ENCODE data around the gene OPTC. TPM values are rescaled to one million over a fixed set of nuclear protein-coding genes. Genes with fewer than 3 reads are reported as not detected.

Gene OPTC
- total and polyA plus RNA-seq, 2 of the 13 experiments (the other 11 are each of a cell fraction or from before 2014, with no cell fraction given): not detected

- ATAC-seq: peak; percentile 31; the same call in 1 of the 3 replicates
- Histone ChIP-seq H3K36me3 (replicated peaks in 1 of 2; ENCODE audit: control insufficient read depth in 1 of 2, insufficient read depth in 2 of 2, low read length in 2 of 2) (no peaks in the 10 kb centered on the region), H3K79me2 (ENCODE audit: insufficient read depth, low read length) (no peaks in the 10 kb centered on the region), H3K4me3 (replicated peaks in 1 of 3; ENCODE audit: insufficient read depth in 1 of 3, low read depth in 2 of 3, low read length in 3 of 3) (no peak overlapping the region), H3K4me1 (ENCODE audit: insufficient read depth, low read length) (no peaks in the 10 kb centered on the region), H2AFZ (ENCODE audit: low read length) (no peak overlapping the region), H3K27me3 (ENCODE audit: control insufficient read depth in 1 of 2, insufficient read depth in 2 of 2, low read length in 2 of 2) (peaks cover 1 to 39% of the 10 kb centered on the region in 2 experiments; a peak in 2 of 5 replicates), H3K9me3 (ENCODE audit: low read length) (no peaks in the 10 kb centered on the region), H3K4me2 (ENCODE audit: low read depth, low read length) (no peak overlapping the region), H3K9ac (ENCODE audit: insufficient read depth, low read depth, low read length) (no peak overlapping the region), H4K20me1 (ENCODE audit: insufficient read depth, low read length) (no peaks in the 10 kb centered on the region), H3K27ac (ENCODE audit: extremely low read length, insufficient read depth, low read length) (no peak overlapping the region)
- in situ Hi-C loops (cut with HindIII; ENCODE audit: extremely low pct_ligation_motif_present, low pct_unique_long_range_greater_than_20kb): loop anchor here (10.0 kb wide), 1 partner anchor 206 kb away; no protein-coding TSS in a partner anchor
- intact Hi-C loops (cut with micrococcal nuclease; ENCODE audit: unreplicated experiment): no loop called here
- CTCF ChIA-PET (ENCODE audit: low intra/inter-chr PET ratio, low total read pairs): no interaction called here
- POLR2A ChIA-PET: no interaction called here
- 10% methylated on average over 2 of the region's 6 CpGs for WGBS (ENCODE audit: low lambda C conversion rate)
- no peak for DNase-seq (ENCODE audit: low spot score)
- TF ChIP-seq ZBTB40 (IDR thresholded peaks at IDR 0.05) (no peak), ZBTB40 (CRISPR knock-in tag; IDR thresholded peaks at IDR 0.05) (no peak), ZBTB21 (CRISPR knock-in tag; IDR thresholded peaks at IDR 0.05) (no peak)
- FAIRE-seq: no peak
- BruUV-seq (replicated peaks): no TSS peak
Measured at GRCh38 chr1:203480525-203481084, 13.3 kb upstream of the OPTC start.

Data from HepG2 (cell line).